HepG2 (cell line): Measurements from ENCODE around the gene RHBDL1. TPM values are rescaled to one million over a fixed set of nuclear protein-coding genes. Genes with fewer than 3 reads are reported as not detected.

ENCODE experiments used
- ATF2 ChIP-seq: sonication (generic); formaldehyde crosslinking; IDR thresholded peaks from 2 replicates; pipeline ENCODE4 v1.4.0; 2020; ENCODE audit warnings: missing genetic modification reagents
- FOXP4 ChIP-seq: sonication (generic); formaldehyde crosslinking; IDR thresholded peaks from 2 replicates; pipeline ENCODE4 v1.4.0; 2020; ENCODE audit warnings: missing genetic modification reagents
- MXI1 ChIP-seq: IDR thresholded peaks from 3 replicates; pipeline ENCODE4 v1.6.1; 2012; ENCODE audit warnings: low read depth, low read length, inconsistent platforms, borderline replicate concordance
- PHF5A ChIP-seq: IDR thresholded peaks from one replicate; pipeline ENCODE4 v1.6.1; 2018; ENCODE audit warnings: low read depth, missing genetic modification reagents; ENCODE audit not compliant: unreplicated experiment
- PRPF4 ChIP-seq: fragments of 200-400 bp; formaldehyde crosslinking; IDR thresholded peaks from 2 replicates; pipeline ENCODE4 v1.6.1; 2016; ENCODE audit warnings: low read length, low read depth; ENCODE audit not compliant: poor library complexity, severe bottlenecking
- RFX3 ChIP-seq: IDR thresholded peaks from 2 replicates; pipeline ENCODE4 v1.6.1; 2016; ENCODE audit warnings: missing biosample characterization, missing genetic modification reagents
- ZKSCAN5 ChIP-seq: sonication (generic); formaldehyde crosslinking; IDR thresholded peaks from 2 replicates; pipeline ENCODE4 v1.5.1; 2020; ENCODE audit warnings: mild to moderate bottlenecking, missing genetic modification reagents
- ZNF326 ChIP-seq: sonication (generic); formaldehyde crosslinking; IDR thresholded peaks from 2 replicates; pipeline ENCODE4 v1.4.0; 2020; ENCODE audit warnings: missing genetic modification reagents, borderline replicate concordance
- ZNF556 ChIP-seq: sonication (generic); formaldehyde crosslinking; IDR thresholded peaks from 2 replicates; pipeline ENCODE4 v1.4.0; 2020; ENCODE audit warnings: mild to moderate bottlenecking, missing genetic modification reagents, borderline replicate concordance
- ZNF605 ChIP-seq: sonication (generic); formaldehyde crosslinking; IDR thresholded peaks from 2 replicates; pipeline ENCODE4 v1.8.0; 2022; ENCODE audit warnings: mild to moderate bottlenecking, missing genetic modification reagents
- polyA plus RNA-seq, 8 experiments: library from polyadenylated mRNA; depleted of rRNA in 3 of 8; stranded (reverse) in 7 of 8; unstranded in 1 of 8; fragments of >200 nt; fragmentation: Illumina TruSeq in 4 of 8; extraction: Trizol in 4 of 8; gene quantifications; 2 replicates each; pipeline versions ENCODE4 v1.2.1 to v1.2.3, GENCODE V29; 2011 to 2016; ENCODE audit warnings: low read depth in 4 of 8, missing spikeins in 1 of 8, mixed read lengths in 1 of 8; ENCODE audit not compliant: insufficient read depth in 1 of 8
- total RNA-seq, 5 experiments: library from RNA; depleted of rRNA; stranded (reverse); fragments of >200 nt; fragmentation: Illumina TruSeq; extraction: Trizol; gene quantifications; 2 replicates each; pipeline ENCODE4 v1.2.3, GENCODE V29; 2016; ENCODE audit warnings: low read depth in 1 of 5
- TF ChIP-seq, protein P1 (sequence below): IDR thresholded peaks from 2 replicates; pipeline ENCODE4 v1.4.0; 2020; ENCODE audit warnings: mild to moderate bottlenecking, missing genetic modification reagents
- TF ChIP-seq, protein P2 (sequence below): sonication (generic); formaldehyde crosslinking; IDR thresholded peaks from 2 replicates; pipeline ENCODE4 v1.5.0; 2020; ENCODE audit warnings: missing genetic modification reagents
- TF ChIP-seq, protein P3 (sequence below): IDR thresholded peaks from 2 replicates; pipeline ENCODE4 v1.6.1; 2018; ENCODE audit warnings: missing genetic modification reagents
- TF ChIP-seq, protein P4 (sequence below): IDR thresholded peaks from 2 replicates; pipeline ENCODE4 v1.6.1; 2018; ENCODE audit warnings: missing genetic modification reagents, mild to moderate bottlenecking, missing compliant biosample characterization
- TF ChIP-seq, protein P5 (sequence below): sonication (generic); formaldehyde crosslinking; IDR thresholded peaks from 2 replicates; pipeline ENCODE4 v1.5.0; 2020; ENCODE audit warnings: mild to moderate bottlenecking, missing genetic modification reagents

RHBDL1 gene
- total and polyA plus RNA-seq, 2 of the 13 experiments (the other 11 are each of a cell fraction or from before 2014, with no cell fraction given), result 1.8 to 3.8 TPM

- no peak for TF ChIP-seq FOXP4
- no peak for TF ChIP-seq ZNF556 (CRISPR knock-in tag)
- TF ChIP-seq ZKSCAN5, result no peak
- TF ChIP-seq, protein P1, sequence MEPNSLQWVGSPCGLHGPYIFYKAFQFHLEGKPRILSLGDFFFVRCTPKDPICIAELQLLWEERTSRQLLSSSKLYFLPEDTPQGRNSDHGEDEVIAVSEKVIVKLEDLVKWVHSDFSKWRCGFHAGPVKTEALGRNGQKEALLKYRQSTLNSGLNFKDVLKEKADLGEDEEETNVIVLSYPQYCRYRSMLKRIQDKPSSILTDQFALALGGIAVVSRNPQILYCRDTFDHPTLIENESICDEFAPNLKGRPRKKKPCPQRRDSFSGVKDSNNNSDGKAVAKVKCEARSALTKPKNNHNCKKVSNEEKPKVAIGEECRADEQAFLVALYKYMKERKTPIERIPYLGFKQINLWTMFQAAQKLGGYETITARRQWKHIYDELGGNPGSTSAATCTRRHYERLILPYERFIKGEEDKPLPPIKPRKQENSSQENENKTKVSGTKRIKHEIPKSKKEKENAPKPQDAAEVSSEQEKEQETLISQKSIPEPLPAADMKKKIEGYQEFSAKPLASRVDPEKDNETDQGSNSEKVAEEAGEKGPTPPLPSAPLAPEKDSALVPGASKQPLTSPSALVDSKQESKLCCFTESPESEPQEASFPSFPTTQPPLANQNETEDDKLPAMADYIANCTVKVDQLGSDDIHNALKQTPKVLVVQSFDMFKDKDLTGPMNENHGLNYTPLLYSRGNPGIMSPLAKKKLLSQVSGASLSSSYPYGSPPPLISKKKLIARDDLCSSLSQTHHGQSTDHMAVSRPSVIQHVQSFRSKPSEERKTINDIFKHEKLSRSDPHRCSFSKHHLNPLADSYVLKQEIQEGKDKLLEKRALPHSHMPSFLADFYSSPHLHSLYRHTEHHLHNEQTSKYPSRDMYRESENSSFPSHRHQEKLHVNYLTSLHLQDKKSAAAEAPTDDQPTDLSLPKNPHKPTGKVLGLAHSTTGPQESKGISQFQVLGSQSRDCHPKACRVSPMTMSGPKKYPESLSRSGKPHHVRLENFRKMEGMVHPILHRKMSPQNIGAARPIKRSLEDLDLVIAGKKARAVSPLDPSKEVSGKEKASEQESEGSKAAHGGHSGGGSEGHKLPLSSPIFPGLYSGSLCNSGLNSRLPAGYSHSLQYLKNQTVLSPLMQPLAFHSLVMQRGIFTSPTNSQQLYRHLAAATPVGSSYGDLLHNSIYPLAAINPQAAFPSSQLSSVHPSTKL (CRISPR knock-in tag), result 0 out of 2 replicates have a peak, but pooled peaks have one; percentile 13
- TF ChIP-seq, protein P2, sequence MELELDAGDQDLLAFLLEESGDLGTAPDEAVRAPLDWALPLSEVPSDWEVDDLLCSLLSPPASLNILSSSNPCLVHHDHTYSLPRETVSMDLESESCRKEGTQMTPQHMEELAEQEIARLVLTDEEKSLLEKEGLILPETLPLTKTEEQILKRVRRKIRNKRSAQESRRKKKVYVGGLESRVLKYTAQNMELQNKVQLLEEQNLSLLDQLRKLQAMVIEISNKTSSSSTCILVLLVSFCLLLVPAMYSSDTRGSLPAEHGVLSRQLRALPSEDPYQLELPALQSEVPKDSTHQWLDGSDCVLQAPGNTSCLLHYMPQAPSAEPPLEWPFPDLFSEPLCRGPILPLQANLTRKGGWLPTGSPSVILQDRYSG, result no peak
- TF ChIP-seq, protein P3, sequence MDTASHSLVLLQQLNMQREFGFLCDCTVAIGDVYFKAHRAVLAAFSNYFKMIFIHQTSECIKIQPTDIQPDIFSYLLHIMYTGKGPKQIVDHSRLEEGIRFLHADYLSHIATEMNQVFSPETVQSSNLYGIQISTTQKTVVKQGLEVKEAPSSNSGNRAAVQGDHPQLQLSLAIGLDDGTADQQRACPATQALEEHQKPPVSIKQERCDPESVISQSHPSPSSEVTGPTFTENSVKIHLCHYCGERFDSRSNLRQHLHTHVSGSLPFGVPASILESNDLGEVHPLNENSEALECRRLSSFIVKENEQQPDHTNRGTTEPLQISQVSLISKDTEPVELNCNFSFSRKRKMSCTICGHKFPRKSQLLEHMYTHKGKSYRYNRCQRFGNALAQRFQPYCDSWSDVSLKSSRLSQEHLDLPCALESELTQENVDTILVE (CRISPR knock-in tag), result no peak
- 0 out of 3 replicates have a peak, but pooled peaks have one; percentile 13 for TF ChIP-seq MXI1
- TF ChIP-seq ZNF326 (CRISPR knock-in tag), result no peak
- TF ChIP-seq, protein P4, sequence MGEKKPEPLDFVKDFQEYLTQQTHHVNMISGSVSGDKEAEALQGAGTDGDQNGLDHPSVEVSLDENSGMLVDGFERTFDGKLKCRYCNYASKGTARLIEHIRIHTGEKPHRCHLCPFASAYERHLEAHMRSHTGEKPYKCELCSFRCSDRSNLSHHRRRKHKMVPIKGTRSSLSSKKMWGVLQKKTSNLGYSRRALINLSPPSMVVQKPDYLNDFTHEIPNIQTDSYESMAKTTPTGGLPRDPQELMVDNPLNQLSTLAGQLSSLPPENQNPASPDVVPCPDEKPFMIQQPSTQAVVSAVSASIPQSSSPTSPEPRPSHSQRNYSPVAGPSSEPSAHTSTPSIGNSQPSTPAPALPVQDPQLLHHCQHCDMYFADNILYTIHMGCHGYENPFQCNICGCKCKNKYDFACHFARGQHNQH (CRISPR knock-in tag), result no peak
- TF ChIP-seq ATF2 (CRISPR knock-in tag), result no peak
- TF ChIP-seq ZNF605 (CRISPR knock-in tag), result no peak
- TF ChIP-seq, protein P5, sequence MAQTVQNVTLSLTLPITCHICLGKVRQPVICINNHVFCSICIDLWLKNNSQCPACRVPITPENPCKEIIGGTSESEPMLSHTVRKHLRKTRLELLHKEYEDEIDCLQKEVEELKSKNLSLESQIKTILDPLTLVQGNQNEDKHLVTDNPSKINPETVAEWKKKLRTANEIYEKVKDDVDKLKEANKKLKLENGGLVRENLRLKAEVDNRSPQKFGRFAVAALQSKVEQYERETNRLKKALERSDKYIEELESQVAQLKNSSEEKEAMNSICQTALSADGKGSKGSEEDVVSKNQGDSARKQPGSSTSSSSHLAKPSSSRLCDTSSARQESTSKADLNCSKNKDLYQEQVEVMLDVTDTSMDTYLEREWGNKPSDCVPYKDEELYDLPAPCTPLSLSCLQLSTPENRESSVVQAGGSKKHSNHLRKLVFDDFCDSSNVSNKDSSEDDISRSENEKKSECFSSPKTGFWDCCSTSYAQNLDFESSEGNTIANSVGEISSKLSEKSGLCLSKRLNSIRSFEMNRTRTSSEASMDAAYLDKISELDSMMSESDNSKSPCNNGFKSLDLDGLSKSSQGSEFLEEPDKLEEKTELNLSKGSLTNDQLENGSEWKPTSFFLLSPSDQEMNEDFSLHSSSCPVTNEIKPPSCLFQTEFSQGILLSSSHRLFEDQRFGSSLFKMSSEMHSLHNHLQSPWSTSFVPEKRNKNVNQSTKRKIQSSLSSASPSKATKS (CRISPR knock-in tag), result no peak
- no peak for TF ChIP-seq PRPF4
- no peak for TF ChIP-seq RFX3
- no peak for TF ChIP-seq PHF5A (CRISPR knock-in tag)
These were observed 46.2 kb upstream of the RHBDL1 start (continued) for GRCh38 chr16:629185-629832.
